ENCODE data around the gene CNGB1.
A peak's percentile ranks its signal among the peaks of the same experiment; 100 is the strongest.
"Not testable (repeated sequence)": the region's sequence is repeated elsewhere in the genome, so short reads cannot be mapped to it uniquely, and the experiment has no call there.

CNGB1 gene

GRCh38 chr16:57900796-57901479 lies 70.0 kb downstream of the CNGB1 start:
- DNase-seq: no peak

DNA sequence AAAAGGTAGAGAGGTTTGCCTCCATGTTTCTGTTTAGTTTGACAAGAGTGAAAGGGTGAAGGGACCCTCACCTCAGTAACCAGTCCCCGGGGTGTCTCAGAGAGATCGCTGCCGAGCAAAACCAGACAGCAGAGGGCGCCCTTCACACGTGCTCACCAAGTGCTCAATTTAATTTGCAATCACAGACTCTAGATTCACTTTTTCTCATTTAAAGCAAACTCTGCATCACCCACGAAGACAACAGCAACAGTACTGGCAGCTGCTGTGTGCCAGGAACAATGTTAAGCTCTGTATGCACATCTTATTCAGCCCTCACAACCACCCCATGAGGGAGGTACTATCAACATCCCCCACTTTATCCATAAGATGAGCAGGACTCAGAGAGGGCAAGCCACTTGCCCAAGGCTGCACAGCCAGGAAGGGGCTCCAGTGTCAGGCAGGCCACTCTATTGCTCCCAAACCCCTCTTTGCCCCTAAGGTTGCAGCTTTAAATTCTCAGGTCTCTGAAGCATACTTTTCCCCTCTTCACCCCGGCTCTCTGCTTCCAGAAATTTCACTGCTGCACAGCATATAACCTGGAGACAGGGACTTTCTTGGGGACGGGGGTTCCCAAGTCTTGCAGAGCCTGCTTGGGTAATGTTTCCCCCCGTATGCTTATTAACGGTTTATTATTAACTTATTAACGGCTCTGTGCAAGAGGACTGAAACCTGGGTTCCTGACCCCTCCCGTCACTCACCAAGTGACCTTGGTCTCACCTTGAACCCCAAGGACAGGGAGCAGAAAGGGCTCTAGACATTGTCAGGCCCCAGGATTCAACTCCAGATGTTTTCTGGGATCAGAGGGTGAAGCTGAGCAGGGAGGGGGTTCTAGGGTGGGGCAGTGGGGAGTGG lies 70.9 kb downstream of the CNGB1 start:
- no peak for DNase-seq

- DNase-seq: no peak
Measured at GRCh38 chr16:57898961-57899360, 72.0 kb downstream of the CNGB1 start.

GRCh38 chr16:57897996-57898395 lies 72.9 kb downstream of the CNGB1 start:
- no peak for DNase-seq

GRCh38 chr16:57897053-57897784 lies 73.7 kb downstream of the CNGB1 start:
- DNase-seq: no peak

- DNase-seq: not testable (repeated sequence)
Measured at GRCh38 chr16:57895081-57895547, 75.8 kb downstream of the CNGB1 start.

- DNase-seq: no peak
Measured at GRCh38 chr16:57894390-57895080, 76.4 kb downstream of the CNGB1 start.

GRCh38 chr16:57893559-57894389 lies 77.2 kb downstream of the CNGB1 start:
- DNase-seq: no peak

DNA sequence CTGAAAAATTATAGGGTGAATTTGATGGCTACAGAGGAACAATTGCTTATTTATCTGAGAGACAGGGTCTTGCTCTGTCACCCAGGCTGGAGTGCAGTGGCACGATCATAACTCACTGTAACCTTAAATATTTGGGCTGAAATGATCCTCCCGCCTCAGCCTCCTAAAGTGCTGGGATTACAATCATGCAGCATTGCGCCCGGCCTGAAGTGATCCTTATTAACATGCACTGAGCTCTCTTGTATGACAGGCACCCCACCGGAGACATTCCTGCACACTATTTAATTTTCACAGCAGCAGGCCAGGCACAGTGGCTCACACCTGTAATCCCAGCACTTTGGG lies 77.7 kb downstream of the CNGB1 start:
- no peak for DNase-seq

- DNase-seq: no peak
Measured at GRCh38 chr16:57892447-57893096, 78.4 kb downstream of the CNGB1 start.

GRCh38 chr16:57892041-57892440 lies 78.9 kb downstream of the CNGB1 start:
- peak; percentile 26 for DNase-seq

- DNase-seq: no peak
Measured at GRCh38 chr16:57890752-57891111, 80.2 kb downstream of the CNGB1 start.

- no peak for DNase-seq
Measured at GRCh38 chr16:57889960-57890751, 80.8 kb downstream of the CNGB1 start.

GRCh38 chr16:57889522-57889921 lies 81.4 kb downstream of the CNGB1 start:
- DNase-seq: no peak

DNA sequence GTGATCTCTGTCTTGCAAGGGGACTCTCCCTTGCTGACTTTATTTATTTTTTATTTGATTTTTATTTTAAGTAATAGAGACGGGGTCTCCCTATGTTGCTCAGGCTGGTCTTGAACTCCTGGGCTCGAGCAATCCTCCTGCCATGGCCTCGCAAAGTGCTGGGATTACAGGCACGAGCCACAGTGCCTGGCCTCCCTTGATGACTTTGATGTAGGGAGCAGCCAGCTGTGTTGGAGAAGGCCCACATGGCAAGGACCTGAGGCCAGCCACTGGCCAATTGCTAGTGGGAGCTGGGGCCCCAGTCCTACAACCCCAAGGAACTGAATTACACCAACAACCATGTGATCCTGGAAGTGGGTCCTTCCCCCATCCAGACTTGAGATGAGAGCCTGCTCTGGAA lies 81.8 kb downstream of the CNGB1 start:
- no peak for DNase-seq

DNA sequence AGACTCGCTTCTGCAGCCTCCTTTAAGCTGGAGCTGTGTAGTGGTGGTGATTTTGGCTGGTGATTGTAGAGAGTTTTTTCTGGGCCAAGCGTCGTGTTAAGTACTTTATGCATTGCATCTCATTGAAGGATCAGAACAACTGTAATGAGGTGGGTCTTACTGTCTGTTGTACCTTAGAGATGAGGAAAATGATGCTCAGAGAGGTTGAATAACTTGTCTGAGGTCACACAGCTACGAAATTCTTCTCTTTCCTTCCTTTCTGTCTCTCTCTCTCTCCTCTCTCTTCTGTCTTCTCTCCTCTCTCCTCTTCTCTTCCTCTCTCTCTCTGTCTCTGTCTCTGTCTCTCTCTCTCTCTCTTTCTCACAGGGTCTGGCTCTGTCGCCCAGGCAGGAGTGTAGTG lies 82.8 kb downstream of the CNGB1 start:
- no peak for DNase-seq

GRCh38 chr16:57887711-57888110 lies 83.2 kb downstream of the CNGB1 start:
- DNase-seq: no peak

GRCh38 chr16:57886427-57886826 lies 84.5 kb downstream of the CNGB1 start:
- no peak for DNase-seq

- DNase-seq: no peak
Measured at GRCh38 chr16:57884655-57885133, 86.2 kb downstream of the CNGB1 start.

GRCh38 chr16:57883953-57884654 lies 86.8 kb downstream of the CNGB1 start:
- DNase-seq: no peak

Measured in NCI-H187 treated with DMSO at 0.1 percent for 48 hours (cell line).